Measurements from ENCODE around the gene HOXD8. TPM values are rescaled to one million over a fixed set of nuclear protein-coding genes. Genes with fewer than 3 reads are reported as not detected.

The HOXD8 gene
- total and polyA plus RNA-seq, 8 donors = 0.32 to 2.9 (median 1.8) TPM

DNA sequence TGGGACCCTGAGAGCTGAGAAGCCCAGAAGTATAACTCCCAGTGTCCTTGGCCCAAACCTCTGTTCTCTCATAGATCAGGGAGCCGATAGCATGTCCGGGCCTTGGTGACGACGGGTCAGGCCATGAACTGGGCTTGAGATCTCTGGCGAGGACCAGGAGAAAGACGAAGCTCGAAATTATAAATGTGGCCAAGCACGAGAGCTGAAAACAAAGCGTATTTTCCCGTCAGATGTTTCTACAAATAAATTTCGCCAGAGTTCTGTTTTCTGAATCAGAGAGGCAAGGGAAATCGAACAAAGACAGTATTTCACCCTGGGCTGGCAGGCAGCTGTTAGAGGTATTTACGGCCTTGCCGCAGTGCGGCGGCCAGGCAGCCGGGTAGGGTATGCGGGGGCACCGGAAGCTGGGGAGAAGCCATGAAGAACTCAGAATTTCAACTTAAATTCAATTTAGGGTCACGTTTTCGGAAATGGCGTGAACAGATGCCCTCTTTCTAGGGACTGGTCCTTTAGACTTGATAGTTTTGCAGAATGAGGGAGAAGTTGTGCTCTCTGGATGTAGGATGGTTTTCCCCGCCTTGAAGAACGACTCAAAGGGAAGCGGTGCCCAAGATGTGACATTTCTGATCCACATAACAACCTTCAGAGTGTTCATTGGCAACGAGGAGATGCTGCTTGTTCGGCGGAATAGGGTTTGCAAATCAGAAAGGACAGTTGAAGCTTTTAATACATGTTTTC, 9.6 kb downstream of the HOXD8 start:
- no peak for DNase-seq
- TF ChIP-seq, protein P1, sequence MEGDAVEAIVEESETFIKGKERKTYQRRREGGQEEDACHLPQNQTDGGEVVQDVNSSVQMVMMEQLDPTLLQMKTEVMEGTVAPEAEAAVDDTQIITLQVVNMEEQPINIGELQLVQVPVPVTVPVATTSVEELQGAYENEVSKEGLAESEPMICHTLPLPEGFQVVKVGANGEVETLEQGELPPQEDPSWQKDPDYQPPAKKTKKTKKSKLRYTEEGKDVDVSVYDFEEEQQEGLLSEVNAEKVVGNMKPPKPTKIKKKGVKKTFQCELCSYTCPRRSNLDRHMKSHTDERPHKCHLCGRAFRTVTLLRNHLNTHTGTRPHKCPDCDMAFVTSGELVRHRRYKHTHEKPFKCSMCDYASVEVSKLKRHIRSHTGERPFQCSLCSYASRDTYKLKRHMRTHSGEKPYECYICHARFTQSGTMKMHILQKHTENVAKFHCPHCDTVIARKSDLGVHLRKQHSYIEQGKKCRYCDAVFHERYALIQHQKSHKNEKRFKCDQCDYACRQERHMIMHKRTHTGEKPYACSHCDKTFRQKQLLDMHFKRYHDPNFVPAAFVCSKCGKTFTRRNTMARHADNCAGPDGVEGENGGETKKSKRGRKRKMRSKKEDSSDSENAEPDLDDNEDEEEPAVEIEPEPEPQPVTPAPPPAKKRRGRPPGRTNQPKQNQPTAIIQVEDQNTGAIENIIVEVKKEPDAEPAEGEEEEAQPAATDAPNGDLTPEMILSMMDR (IDR thresholded peaks at IDR 0.05) = no peak
- no peaks in the 10 kb centered on the region for H3K9me3 ChIP-seq
- H3K4me3 ChIP-seq = no peak overlapping the region
- peaks cover 12 to 20% of the 10 kb centered on the region in 2 donors for H3K4me1 ChIP-seq
- no peaks in the 10 kb centered on the region for H3K36me3 ChIP-seq
- H3K27me3 ChIP-seq = peaks cover 74 to 100% of the 10 kb centered on the region in 2 donors
- intact Hi-C loops (cut with DNase I) = loop anchor here in 1 of 2 donors (5.0 to 10.0 kb wide), 2 partner anchors 418 to 676 kb away; no protein-coding TSS in a partner anchor
- no peak for ATAC-seq
- H3K27ac ChIP-seq = no peak overlapping the region

GRCh38 chr2:176139661-176140512, 10.4 kb downstream of the HOXD8 start:
- intact Hi-C loops (cut with DNase I) = loop anchor here in 1 of 2 donors (5.0 to 10.0 kb wide), 3 partner anchors 315 to 675 kb away; no protein-coding TSS in a partner anchor
- TF ChIP-seq, protein P1 (IDR thresholded peaks at IDR 0.05) = no peak
- ATAC-seq = peak; percentile 10
- H3K36me3 ChIP-seq = no peaks in the 10 kb centered on the region
- peaks cover 69 to 100% of the 10 kb centered on the region in 2 donors for H3K27me3 ChIP-seq
- peaks cover 12 to 20% of the 10 kb centered on the region in 2 donors for H3K4me1 ChIP-seq
- H3K27ac ChIP-seq = no peak overlapping the region
- H3K4me3 ChIP-seq = peak overlapping the region in 1 of 2 donors; percentile 31
- H3K9me3 ChIP-seq = no peaks in the 10 kb centered on the region
- DNase-seq = no peak

DNA sequence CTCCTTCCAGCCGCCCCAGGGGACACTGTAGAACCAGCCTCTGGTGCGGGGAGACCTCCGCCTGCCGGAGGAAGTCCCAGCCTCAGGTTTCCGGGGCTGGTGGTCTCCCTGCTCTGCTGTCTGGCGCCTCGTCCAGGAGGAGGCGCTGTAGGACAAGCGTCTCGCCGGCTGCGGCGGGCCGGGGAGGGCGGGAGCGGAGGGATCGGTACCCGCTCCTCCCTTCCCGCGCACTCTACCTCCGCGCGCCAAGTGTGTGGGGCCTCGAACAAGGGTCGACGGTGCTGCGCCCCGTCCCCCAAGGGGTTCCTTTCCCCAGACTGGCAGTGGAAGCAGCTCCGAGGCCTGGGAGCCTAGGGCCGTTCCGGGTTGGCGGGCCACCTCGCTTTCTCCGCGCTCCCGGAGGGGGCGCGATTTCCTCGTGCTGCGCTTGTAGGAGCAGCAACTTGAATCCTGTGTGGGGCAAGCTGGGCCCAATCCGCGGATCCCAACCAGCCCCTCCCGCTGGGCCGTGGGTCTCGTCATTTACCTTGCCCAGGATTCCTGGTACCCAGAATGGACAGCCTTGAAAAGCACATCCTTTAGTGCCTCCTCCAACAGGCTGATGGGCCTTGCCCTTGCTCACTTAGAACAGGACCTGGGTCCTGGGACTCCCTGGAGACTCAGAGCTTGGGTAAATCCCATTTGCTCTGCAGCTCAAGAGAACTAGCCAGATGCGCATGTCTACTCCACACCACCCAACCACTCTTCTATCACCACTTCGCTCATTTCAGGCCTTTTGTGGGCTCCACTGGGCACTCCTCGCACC, 11.2 kb downstream of the HOXD8 start:
- Histone ChIP-seq H3K27ac (no peak overlapping the region), H3K27me3 (peaks cover 69 to 100% of the 10 kb centered on the region in 2 donors), H3K9me3 (no peaks in the 10 kb centered on the region), H3K4me3 (peak overlapping the region; percentile 18 to 31), H3K4me1 (peaks cover 12 to 20% of the 10 kb centered on the region in 2 donors), H3K36me3 (no peaks in the 10 kb centered on the region)
- DNase-seq (peak; percentile 54 to 89 (median 80)), ATAC-seq (peak; percentile 97)
- intact Hi-C loops (cut with DNase I) = loop anchor here in 1 of 2 donors (10.0 kb wide), 1 partner anchor 314 kb away; no protein-coding TSS in a partner anchor
- TF ChIP-seq, protein P1 (IDR thresholded peaks at IDR 0.05) = peak; percentile 81

DNA sequence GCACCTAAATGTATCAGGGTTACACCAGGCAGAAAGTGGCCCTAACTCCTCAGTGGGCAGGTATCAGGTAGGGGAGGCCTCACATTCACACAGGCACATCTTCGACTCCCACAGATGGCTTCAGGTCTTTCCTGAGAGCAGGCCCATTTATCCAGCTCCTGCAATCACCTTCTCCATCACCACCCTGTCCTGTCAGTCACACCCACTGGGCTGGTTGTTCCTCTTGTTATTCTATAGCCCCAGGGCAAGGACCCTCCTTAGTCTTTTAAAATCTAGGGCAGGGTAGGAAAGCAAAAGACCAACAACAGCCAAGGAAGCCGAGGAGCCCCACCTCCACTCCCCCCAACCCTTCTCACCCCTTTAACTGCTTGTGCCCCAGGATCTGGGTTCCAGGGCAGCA, 12.8 kb downstream of the HOXD8 start:
- peaks cover 69 to 100% of the 10 kb centered on the region in 2 donors for H3K27me3 ChIP-seq
- peaks cover 4 to 12% of the 10 kb centered on the region in 2 donors for H3K4me1 ChIP-seq
- intact Hi-C loops (cut with DNase I) = loop anchor here in 1 of 2 donors (10.0 kb wide), 1 partner anchor 313 kb away; no protein-coding TSS in a partner anchor
- no peaks in the 10 kb centered on the region for H3K9me3 ChIP-seq
- no peak overlapping the region for H3K27ac ChIP-seq
- ATAC-seq = no peak
- no peaks in the 10 kb centered on the region for H3K36me3 ChIP-seq
- no peak overlapping the region for H3K4me3 ChIP-seq
- DNase-seq = no peak
- TF ChIP-seq, protein P1 (IDR thresholded peaks at IDR 0.05) = no peak

Measured in left lung (tissue), 10 donors.